ENCODE measurements around the gene NT5C3B.

DNA sequence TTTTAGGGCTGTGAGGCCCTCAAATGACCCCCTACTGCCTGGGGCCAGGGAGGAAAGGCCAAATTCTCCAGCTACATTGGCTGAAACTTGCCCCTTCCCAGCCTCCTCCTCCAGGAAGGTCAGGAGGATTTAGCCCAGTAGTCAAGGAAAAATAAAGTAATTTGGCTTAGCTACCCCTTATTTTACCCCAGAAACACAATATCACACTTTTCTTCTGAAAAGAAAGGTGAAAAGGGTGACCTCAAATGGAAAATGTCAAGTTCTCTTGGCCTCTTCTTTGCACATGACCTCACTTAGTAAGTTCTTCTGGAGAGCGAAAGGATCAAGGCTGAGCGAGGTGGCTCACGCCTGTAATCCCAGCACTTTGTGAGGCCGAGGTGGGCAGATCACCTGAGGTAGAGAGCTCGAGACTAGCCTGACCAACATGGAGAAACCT lies 41.5 kb downstream of the NT5C3B start:
- TF ChIP-seq, protein P1, sequence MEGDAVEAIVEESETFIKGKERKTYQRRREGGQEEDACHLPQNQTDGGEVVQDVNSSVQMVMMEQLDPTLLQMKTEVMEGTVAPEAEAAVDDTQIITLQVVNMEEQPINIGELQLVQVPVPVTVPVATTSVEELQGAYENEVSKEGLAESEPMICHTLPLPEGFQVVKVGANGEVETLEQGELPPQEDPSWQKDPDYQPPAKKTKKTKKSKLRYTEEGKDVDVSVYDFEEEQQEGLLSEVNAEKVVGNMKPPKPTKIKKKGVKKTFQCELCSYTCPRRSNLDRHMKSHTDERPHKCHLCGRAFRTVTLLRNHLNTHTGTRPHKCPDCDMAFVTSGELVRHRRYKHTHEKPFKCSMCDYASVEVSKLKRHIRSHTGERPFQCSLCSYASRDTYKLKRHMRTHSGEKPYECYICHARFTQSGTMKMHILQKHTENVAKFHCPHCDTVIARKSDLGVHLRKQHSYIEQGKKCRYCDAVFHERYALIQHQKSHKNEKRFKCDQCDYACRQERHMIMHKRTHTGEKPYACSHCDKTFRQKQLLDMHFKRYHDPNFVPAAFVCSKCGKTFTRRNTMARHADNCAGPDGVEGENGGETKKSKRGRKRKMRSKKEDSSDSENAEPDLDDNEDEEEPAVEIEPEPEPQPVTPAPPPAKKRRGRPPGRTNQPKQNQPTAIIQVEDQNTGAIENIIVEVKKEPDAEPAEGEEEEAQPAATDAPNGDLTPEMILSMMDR (IDR thresholded peaks at IDR 0.05): no peak
- TF ChIP-seq EZH2 (IDR thresholded peaks at IDR 0.05) (no peak), EZH2phosphoT487 (IDR thresholded peaks at IDR 0.05) (no peak)

Measured in neural progenitor cell (in vitro differentiated cells).